ENCODE data around the gene RAPSN. TPM values are rescaled to one million over a fixed set of nuclear protein-coding genes. Genes with fewer than 3 reads are reported as not detected.

RAPSN gene
- total RNA-seq, 2 donors from 2014 or later: 0.62 TPM; not detected in 1

GRCh38 chr11:47391077-47391583, 57.8 kb downstream of the RAPSN start:
- H3K36me3 Mint-ChIP-seq: no peaks in the 10 kb centered on the region
- no peaks in the 10 kb centered on the region for H3K9me3 Mint-ChIP-seq
- DNase-seq (ENCODE audit: low spot score in 2 of 2) (no peak), ATAC-seq (no peak)
- peak overlapping the region in 1 of 2 donors; percentile 13 for H3K27ac Mint-ChIP-seq

- no peak for ATAC-seq
- no peak for DNase-seq (ENCODE audit: low spot score in 2 of 2)
- Mint-ChIP-seq H3K9me3 (no peaks in the 10 kb centered on the region), H3K36me3 (no peaks in the 10 kb centered on the region), H3K27ac (peak overlapping the region in 1 of 2 donors; percentile 13)
These were observed 58.5 kb downstream of the RAPSN start for GRCh38 chr11:47390422-47390760.

GRCh38 chr11:47389577-47390421, 59.1 kb downstream of the RAPSN start:
- Mint-ChIP-seq H3K36me3 (no peaks in the 10 kb centered on the region), H3K9me3 (no peaks in the 10 kb centered on the region), H3K27ac (peak overlapping the region in 1 of 2 donors; percentile 43)
- no peak for ATAC-seq
- no peak for DNase-seq (ENCODE audit: low spot score in 2 of 2)

GRCh38 chr11:47388697-47389576, 60.0 kb downstream of the RAPSN start:
- no peak for ATAC-seq
- Mint-ChIP-seq H3K36me3 (no peaks in the 10 kb centered on the region), H3K27ac (peak overlapping the region in 1 of 2 donors; percentile 43), H3K9me3 (no peaks in the 10 kb centered on the region)
- no peak for DNase-seq (ENCODE audit: low spot score in 2 of 2)

GRCh38 chr11:47387944-47388696, 60.8 kb downstream of the RAPSN start:
- no peak overlapping the region for H3K27ac Mint-ChIP-seq
- no peaks in the 10 kb centered on the region for H3K9me3 Mint-ChIP-seq
- ATAC-seq: no peak

More at GRCh38 chr11:47387944-47388696, 60.8 kb downstream of the RAPSN start:
- H3K36me3 Mint-ChIP-seq: no peaks in the 10 kb centered on the region
- DNase-seq (ENCODE audit: low spot score in 2 of 2): no peak

Other genes starting within 250 kb of the RAPSN start
- gene DDB2, start 234.2 kb downstream of the RAPSN start, total RNA-seq: 100 to 1,000 TPM; 194 to 486 TPM
- 10 to 100 TPM in 1 of 2 donors, 1 to 10 TPM in 1; 8.0 to 12.7 TPM for gene ACP2, start 200.3 kb downstream of the RAPSN start, total RNA-seq
- 10 to 100 TPM in 1 of 2 donors, 1 to 10 TPM in 1; 6.9 to 11.1 TPM for gene NR1H3, start 191.1 kb downstream of the RAPSN start, total RNA-seq
- 100 to 1,000 TPM in 1 of 2 donors, 10 to 100 TPM in 1; 68.9 to 140 TPM for gene MADD, start 179.0 kb downstream of the RAPSN start, total RNA-seq
- gene MYBPC3, start 96.4 kb downstream of the RAPSN start, total RNA-seq: not detected
- gene SPI1, start 70.6 kb downstream of the RAPSN start, total RNA-seq: under 1 TPM in 1 of 2 donors, not detected in 1; 0.20 TPM
- gene SLC39A13, start 40.5 kb downstream of the RAPSN start, total RNA-seq: 10 to 100 TPM; 11.9 to 15.2 TPM
- 100 to 1,000 TPM; 126 to 134 TPM for gene PSMC3, start 22.7 kb downstream of the RAPSN start, total RNA-seq
- gene CELF1, start 104.0 kb upstream of the RAPSN start, total RNA-seq: 100 to 1,000 TPM; 105 to 128 TPM
- 10 to 100 TPM; 20.4 to 37.5 TPM for gene PTPMT1, start 116.5 kb upstream of the RAPSN start, total RNA-seq
- 10 to 100 TPM; 22.1 to 25.4 TPM for gene KBTBD4, start 129.8 kb upstream of the RAPSN start, total RNA-seq
- 100 to 1,000 TPM; 128 to 158 TPM for gene NDUFS3, start 129.9 kb upstream of the RAPSN start, total RNA-seq
- under 1 TPM in 1 of 2 donors, not detected in 1; 0.18 TPM for gene FAM180B, start 137.5 kb upstream of the RAPSN start, total RNA-seq
- 1 to 10 TPM in 1 of 2 donors, under 1 TPM in 1; 0.49 to 1.2 TPM for gene C1QTNF4, start 145.3 kb upstream of the RAPSN start, total RNA-seq
- gene MTCH2, start 193.4 kb upstream of the RAPSN start, total RNA-seq: 100 to 1,000 TPM; 103 to 134 TPM